ENCODE results near the gene MNAT1. TPM values are rescaled to one million over a fixed set of nuclear protein-coding genes. Genes with fewer than 3 reads are reported as not detected.

MNAT1 gene
- total and polyA plus RNA-seq, 4 donors, result 27.3 to 80.6 (median 52.9) TPM

DNA sequence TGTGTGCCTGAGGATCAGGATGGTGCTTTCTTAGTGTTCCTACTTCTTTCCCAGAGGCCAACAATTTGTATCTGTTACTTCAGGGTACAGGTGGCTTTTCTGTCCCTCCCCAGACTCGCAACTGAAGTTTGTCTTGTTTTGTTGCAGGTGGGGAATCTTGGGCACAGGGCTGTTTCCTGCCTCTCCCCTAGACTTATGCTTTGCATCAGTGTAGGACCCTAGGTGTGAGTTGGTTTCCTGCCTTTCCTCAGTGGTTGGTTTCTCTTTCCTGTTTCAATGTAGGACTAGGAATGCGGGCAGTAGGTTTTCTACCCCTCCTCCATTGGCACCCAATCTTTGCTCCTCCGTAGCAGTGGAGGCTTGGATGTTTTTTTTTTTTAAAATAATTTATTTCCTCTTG lies 159.3 kb downstream of the MNAT1 start:
- no peaks in the 10 kb centered on the region for H3K27me3 ChIP-seq (ENCODE audit: control insufficient read depth, insufficient read depth, low read length)
- no CpG with 5 or more reads among the region's 3 CpGs for WGBS (ENCODE audit: insufficient coverage)
- H3K4me3 ChIP-seq (ENCODE audit: low read depth, low read length), result no peak overlapping the region
- H3K27ac ChIP-seq (ENCODE audit: low read depth, low read length), result no peak overlapping the region
- no peak for DNase-seq (ENCODE audit: low read depth in 4 of 6, low spot score in 6 of 6)
- H3K4me1 ChIP-seq (ENCODE audit: control insufficient read depth, insufficient read depth, low read length), result no peaks in the 10 kb centered on the region
- H3K36me3 ChIP-seq (ENCODE audit: control insufficient read depth, insufficient read depth, low read length), result no peaks in the 10 kb centered on the region
- no peaks in the 10 kb centered on the region for H3K9me3 ChIP-seq (ENCODE audit: control insufficient read depth, insufficient read depth, low read length)

GRCh38 chr14:60904381-60904780 lies 169.8 kb downstream of the MNAT1 start:
- Histone ChIP-seq H3K4me3 (ENCODE audit: low read depth, low read length) (no peak overlapping the region), H3K27ac (ENCODE audit: low read depth, low read length) (no peak overlapping the region), H3K36me3 (ENCODE audit: control insufficient read depth, insufficient read depth, low read length) (no peaks in the 10 kb centered on the region), H3K9me3 (ENCODE audit: control insufficient read depth, insufficient read depth, low read length) (no peaks in the 10 kb centered on the region), H3K27me3 (ENCODE audit: control insufficient read depth, insufficient read depth, low read length) (no peaks in the 10 kb centered on the region), H3K4me1 (ENCODE audit: control insufficient read depth, insufficient read depth, low read length) (no peaks in the 10 kb centered on the region)
- no peak for DNase-seq (ENCODE audit: low read depth in 4 of 6, low spot score in 6 of 6)

GRCh38 chr14:60905923-60906322 lies 171.4 kb downstream of the MNAT1 start:
- Histone ChIP-seq H3K27ac (ENCODE audit: low read depth, low read length) (no peak overlapping the region), H3K9me3 (ENCODE audit: control insufficient read depth, insufficient read depth, low read length) (no peaks in the 10 kb centered on the region), H3K4me1 (ENCODE audit: control insufficient read depth, insufficient read depth, low read length) (no peaks in the 10 kb centered on the region), H3K36me3 (ENCODE audit: control insufficient read depth, insufficient read depth, low read length) (no peaks in the 10 kb centered on the region), H3K27me3 (ENCODE audit: control insufficient read depth, insufficient read depth, low read length) (no peaks in the 10 kb centered on the region), H3K4me3 (ENCODE audit: low read depth, low read length) (no peak overlapping the region)
- DNase-seq (ENCODE audit: low read depth in 4 of 6, low spot score in 6 of 6), result no peak

GRCh38 chr14:60915781-60916180 lies 181.2 kb downstream of the MNAT1 start:
- Histone ChIP-seq H3K4me1 (ENCODE audit: control insufficient read depth, insufficient read depth, low read length) (no peaks in the 10 kb centered on the region), H3K27ac (ENCODE audit: low read depth, low read length) (no peak overlapping the region), H3K9me3 (ENCODE audit: control insufficient read depth, insufficient read depth, low read length) (no peaks in the 10 kb centered on the region), H3K27me3 (ENCODE audit: control insufficient read depth, insufficient read depth, low read length) (no peaks in the 10 kb centered on the region), H3K4me3 (ENCODE audit: low read depth, low read length) (no peak overlapping the region), H3K36me3 (ENCODE audit: control insufficient read depth, insufficient read depth, low read length) (peaks cover 2% of the 10 kb centered on the region)
- DNase-seq (ENCODE audit: low read depth in 4 of 6, low spot score in 6 of 6), result no peak
- WGBS (ENCODE audit: insufficient coverage), result no CpG with 5 or more reads among the region's 3 CpGs

DNA sequence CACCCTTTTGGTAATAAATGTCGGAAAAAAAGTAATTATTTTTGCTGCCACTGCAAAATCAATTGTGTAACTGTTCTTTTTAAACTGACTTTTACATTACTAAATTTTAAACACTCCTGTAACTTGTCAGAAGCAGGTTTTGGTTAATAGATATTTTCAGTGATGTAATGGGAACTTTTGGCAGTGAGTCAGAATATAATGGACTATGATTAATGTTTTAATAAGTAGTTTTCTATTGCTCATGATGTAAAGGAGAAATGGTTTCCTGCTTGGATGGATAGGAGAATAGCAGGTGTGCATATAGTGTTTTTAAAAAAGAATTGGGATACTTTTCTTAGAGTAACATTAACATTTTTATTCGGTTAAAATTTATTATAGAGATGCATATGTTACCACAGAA lies 187.5 kb downstream of the MNAT1 start:
- Histone ChIP-seq H3K9me3 (ENCODE audit: control insufficient read depth, insufficient read depth, low read length) (no peaks in the 10 kb centered on the region), H3K4me1 (ENCODE audit: control insufficient read depth, insufficient read depth, low read length) (no peaks in the 10 kb centered on the region), H3K4me3 (ENCODE audit: low read depth, low read length) (no peak overlapping the region), H3K27me3 (ENCODE audit: control insufficient read depth, insufficient read depth, low read length) (no peaks in the 10 kb centered on the region), H3K36me3 (ENCODE audit: control insufficient read depth, insufficient read depth, low read length) (peaks cover 2% of the 10 kb centered on the region), H3K27ac (ENCODE audit: low read depth, low read length) (no peak overlapping the region)
- no CpG with 5 or more reads among the region's 2 CpGs for WGBS (ENCODE audit: insufficient coverage)
- DNase-seq (ENCODE audit: low read depth in 4 of 6, low spot score in 6 of 6), result peak in 1 of 6 donors; percentile 22

GRCh38 chr14:60925286-60925685 lies 190.7 kb downstream of the MNAT1 start:
- H3K4me3 ChIP-seq (ENCODE audit: low read depth, low read length), result no peak overlapping the region
- no peaks in the 10 kb centered on the region for H3K4me1 ChIP-seq (ENCODE audit: control insufficient read depth, insufficient read depth, low read length)
- no peaks in the 10 kb centered on the region for H3K9me3 ChIP-seq (ENCODE audit: control insufficient read depth, insufficient read depth, low read length)
- DNase-seq (ENCODE audit: low read depth in 4 of 6, low spot score in 6 of 6), result no peak
- H3K27me3 ChIP-seq (ENCODE audit: control insufficient read depth, insufficient read depth, low read length), result no peaks in the 10 kb centered on the region
- no peaks in the 10 kb centered on the region for H3K36me3 ChIP-seq (ENCODE audit: control insufficient read depth, insufficient read depth, low read length)
- no peak overlapping the region for H3K27ac ChIP-seq (ENCODE audit: low read depth, low read length)
- WGBS (ENCODE audit: insufficient coverage), result no CpG with 5 or more reads among the region's 1 CpG

DNA sequence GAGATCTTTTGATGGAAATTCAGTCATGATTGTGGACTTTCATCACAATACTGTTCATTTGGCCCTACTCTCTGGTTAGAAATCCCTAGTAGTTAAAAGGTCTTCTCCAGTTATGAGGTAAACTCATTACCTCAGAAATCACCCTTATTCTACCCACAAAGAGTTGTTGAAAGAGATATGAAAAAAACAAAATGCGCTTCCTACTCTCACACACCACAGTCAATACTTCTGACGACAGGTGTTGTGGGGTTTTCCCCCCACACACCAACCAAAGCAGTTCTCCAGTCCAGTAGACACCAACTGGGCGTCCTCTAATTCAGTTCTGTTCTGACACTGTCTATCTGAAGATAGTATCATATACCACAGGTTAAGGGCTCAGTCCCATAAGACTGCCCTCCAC lies 191.4 kb downstream of the MNAT1 start:
- H3K4me3 ChIP-seq (ENCODE audit: low read depth, low read length), result no peak overlapping the region

DNA sequence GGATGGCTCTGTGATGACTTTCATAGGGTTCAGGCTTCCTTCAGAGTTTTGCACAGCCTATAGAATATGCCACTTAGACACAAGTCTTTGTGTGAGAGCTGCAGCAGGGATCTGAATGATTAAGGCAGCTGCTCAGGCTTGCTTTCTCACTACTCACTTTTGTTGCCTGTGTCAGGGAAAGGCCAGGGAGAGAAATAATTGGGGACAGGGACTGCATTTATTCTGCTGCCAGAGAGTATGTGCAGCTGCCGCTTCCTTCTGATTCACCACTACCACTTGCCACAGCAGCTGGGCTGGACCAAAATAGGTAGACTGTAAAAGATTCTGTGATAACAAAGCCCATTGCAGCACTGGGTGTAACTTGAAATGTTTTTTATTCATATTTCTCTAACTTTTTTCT lies 196.7 kb downstream of the MNAT1 start:
- H3K27me3 ChIP-seq (ENCODE audit: control insufficient read depth, insufficient read depth, low read length), result no peaks in the 10 kb centered on the region
- H3K4me3 ChIP-seq (ENCODE audit: low read depth, low read length), result no peak overlapping the region
- no peaks in the 10 kb centered on the region for H3K36me3 ChIP-seq (ENCODE audit: control insufficient read depth, insufficient read depth, low read length)
- H3K9me3 ChIP-seq (ENCODE audit: control insufficient read depth, insufficient read depth, low read length), result no peaks in the 10 kb centered on the region
- no CpG with 5 or more reads among the region's 1 CpG for WGBS (ENCODE audit: insufficient coverage)
- H3K4me1 ChIP-seq (ENCODE audit: control insufficient read depth, insufficient read depth, low read length), result no peaks in the 10 kb centered on the region
- DNase-seq (ENCODE audit: low read depth in 4 of 6, low spot score in 6 of 6), result peak in 4 of 6 donors; percentile 24 to 78 (median 50)
- H3K27ac ChIP-seq (ENCODE audit: low read depth, low read length), result no peak overlapping the region

More for the DNA sequence above, 191.4 kb downstream of the MNAT1 start:
- no peaks in the 10 kb centered on the region for H3K9me3 ChIP-seq (ENCODE audit: control insufficient read depth, insufficient read depth, low read length)
- no peaks in the 10 kb centered on the region for H3K36me3 ChIP-seq (ENCODE audit: control insufficient read depth, insufficient read depth, low read length)
- DNase-seq (ENCODE audit: low read depth in 4 of 6, low spot score in 6 of 6), result no peak
- 100% methylated on average over 2 of the region's 3 CpGs for WGBS (ENCODE audit: insufficient coverage)
- no peak overlapping the region for H3K27ac ChIP-seq (ENCODE audit: low read depth, low read length)
- H3K27me3 ChIP-seq (ENCODE audit: control insufficient read depth, insufficient read depth, low read length), result no peaks in the 10 kb centered on the region
- H3K4me1 ChIP-seq (ENCODE audit: control insufficient read depth, insufficient read depth, low read length), result no peaks in the 10 kb centered on the region

DNA sequence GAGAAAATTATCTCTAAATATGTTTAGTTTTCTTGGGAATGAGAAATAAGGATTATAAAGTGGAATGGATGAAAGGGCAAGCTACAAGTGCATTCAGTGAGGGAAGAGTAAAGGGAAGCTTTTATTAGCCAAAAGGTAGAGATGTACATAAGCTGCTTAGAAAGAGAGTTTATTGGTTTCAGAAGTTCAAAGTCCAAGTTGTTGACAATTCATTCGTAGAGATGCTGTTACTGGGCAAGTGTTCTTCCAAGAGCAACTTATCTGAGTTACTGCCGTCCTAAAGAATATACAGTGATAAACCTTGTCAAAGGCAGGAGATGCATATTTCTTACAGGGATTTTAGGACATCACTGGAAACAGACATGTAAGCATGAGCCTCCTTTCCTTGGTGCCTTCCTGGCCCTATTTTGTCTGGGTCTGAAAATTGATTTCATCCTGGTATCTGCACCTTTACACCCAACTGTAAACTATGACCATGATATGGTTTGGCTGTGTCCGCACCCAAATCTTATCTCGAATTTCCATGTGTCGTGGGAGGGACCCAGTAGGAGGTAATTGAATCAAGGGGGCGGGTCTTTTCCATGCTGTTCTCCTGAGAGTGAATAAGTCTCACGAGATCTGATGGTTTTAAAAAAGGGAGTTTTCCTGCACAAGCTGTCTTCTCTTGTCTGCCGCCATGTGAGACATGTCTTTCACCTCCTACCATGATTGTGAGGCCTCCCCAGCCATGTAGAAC lies 199.5 kb downstream of the MNAT1 start:
- H3K27me3 ChIP-seq (ENCODE audit: control insufficient read depth, insufficient read depth, low read length), result no peaks in the 10 kb centered on the region
- no peak overlapping the region for H3K4me3 ChIP-seq (ENCODE audit: low read depth, low read length)
- 83% methylated on average over 2 of the region's 8 CpGs for WGBS (ENCODE audit: insufficient coverage)
- no peaks in the 10 kb centered on the region for H3K4me1 ChIP-seq (ENCODE audit: control insufficient read depth, insufficient read depth, low read length)
- no peaks in the 10 kb centered on the region for H3K36me3 ChIP-seq (ENCODE audit: control insufficient read depth, insufficient read depth, low read length)
- H3K9me3 ChIP-seq (ENCODE audit: control insufficient read depth, insufficient read depth, low read length), result no peaks in the 10 kb centered on the region
- H3K27ac ChIP-seq (ENCODE audit: low read depth, low read length), result no peak overlapping the region
- no peak for DNase-seq (ENCODE audit: low read depth in 4 of 6, low spot score in 6 of 6)

GRCh38 chr14:60935319-60935718 lies 200.8 kb downstream of the MNAT1 start:
- DNase-seq (ENCODE audit: low read depth in 4 of 6, low spot score in 6 of 6), result no peak
- H3K4me1 ChIP-seq (ENCODE audit: control insufficient read depth, insufficient read depth, low read length), result no peaks in the 10 kb centered on the region
- no peak overlapping the region for H3K4me3 ChIP-seq (ENCODE audit: low read depth, low read length)
- no peak overlapping the region for H3K27ac ChIP-seq (ENCODE audit: low read depth, low read length)
- no peaks in the 10 kb centered on the region for H3K27me3 ChIP-seq (ENCODE audit: control insufficient read depth, insufficient read depth, low read length)
- H3K36me3 ChIP-seq (ENCODE audit: control insufficient read depth, insufficient read depth, low read length), result no peaks in the 10 kb centered on the region
- no peaks in the 10 kb centered on the region for H3K9me3 ChIP-seq (ENCODE audit: control insufficient read depth, insufficient read depth, low read length)

Data from spinal cord (tissue), 10 donors.